Measurements from ENCODE around the gene PRCP. TPM values are rescaled to one million over a fixed set of nuclear protein-coding genes. Genes with fewer than 3 reads are reported as not detected.

PRCP gene
- total RNA-seq, 2 experiments from 2014 or later = 24.5 to 30.1 TPM

GRCh38 chr11:82903843-82904586, 3.8 kb upstream of the PRCP start:
- H3K36me3 Mint-ChIP-seq (ENCODE audit: low read depth) = no peaks in the 10 kb centered on the region
- no peak overlapping the region for H3K27ac Mint-ChIP-seq
- no peaks in the 10 kb centered on the region for H3K9me3 Mint-ChIP-seq
- ChIA-PET CTCF (interaction anchor here (0.9 to 7.5 kb wide), 4 partner anchors 23 to 345 kb away, joined by 4 to 71 read pairs (median 4); no protein-coding TSS in a partner anchor), POLR2A (interaction anchor here (1.0 kb wide), 1 partner anchor 168 kb away, joined by 3 read pairs; the partner anchor contains the start of gene RAB30)
- no peak for DNase-seq
- no peak overlapping the region for H3K4me3 Mint-ChIP-seq
- H3K27me3 Mint-ChIP-seq = no peaks in the 10 kb centered on the region
- H3K4me1 Mint-ChIP-seq = peaks cover 56% of the 10 kb centered on the region

- Mint-ChIP-seq H3K27ac (no peak overlapping the region), H3K4me3 (peak overlapping the region; percentile 97), H3K36me3 (ENCODE audit: low read depth) (no peaks in the 10 kb centered on the region), H3K27me3 (no peaks in the 10 kb centered on the region), H3K4me1 (peaks cover 53% of the 10 kb centered on the region), H3K9me3 (no peaks in the 10 kb centered on the region)
- POLR2A ChIA-PET = interaction anchor here (1.0 to 4.0 kb wide), 3 partner anchors 255 to 383 kb away, joined by 3 to 124 read pairs (median 4); partner anchors contain the start of genes ANKRD42, CCDC90B and PCF11
- CTCF ChIA-PET = interaction anchor here (0.9 to 7.5 kb wide), 4 partner anchors 35 to 265 kb away, joined by 4 to 71 read pairs (median 10); partner anchors contain the start of gene RAB30
- no peak for DNase-seq
These were observed 2.6 kb upstream of the PRCP start for GRCh38 chr11:82902880-82903279.

GRCh38 chr11:82901922-82902485, 1.8 kb upstream of the PRCP start:
- Mint-ChIP-seq H3K4me1 (peaks cover 50% of the 10 kb centered on the region), H3K36me3 (ENCODE audit: low read depth) (no peaks in the 10 kb centered on the region), H3K27me3 (no peaks in the 10 kb centered on the region), H3K27ac (peak overlapping the region; percentile 100), H3K4me3 (peak overlapping the region; percentile 97), H3K9me3 (no peaks in the 10 kb centered on the region)
- POLR2A ChIA-PET = interaction anchor here (0.7 to 4.0 kb wide), 28 partner anchors 8 to 391 kb away, joined by 3 to 124 read pairs (median 7); partner anchors contain the start of genes ANKRD42, CCDC90B, PCF11 and RAB30
- CTCF ChIA-PET = interaction anchor here (0.5 to 7.5 kb wide), 19 partner anchors 8 to 384 kb away, joined by 3 to 71 read pairs (median 4); partner anchors contain the start of genes CCDC90B, PCF11 and RAB30
- DNase-seq = no peak

- H3K4me1 Mint-ChIP-seq = peaks cover 45% of the 10 kb centered on the region
- POLR2A ChIA-PET = interaction anchor here (0.7 to 4.0 kb wide), 30 partner anchors 8 to 391 kb away, joined by 3 to 124 read pairs (median 6); partner anchors contain the start of genes ANKRD42, CCDC90B, PCF11 and RAB30
- H3K9me3 Mint-ChIP-seq = no peaks in the 10 kb centered on the region
- peak; percentile 96 for DNase-seq
- H3K36me3 Mint-ChIP-seq (ENCODE audit: low read depth) = no peaks in the 10 kb centered on the region
- H3K27me3 Mint-ChIP-seq = no peaks in the 10 kb centered on the region
- peak within 1 kb of the TSS; percentile 97 for H3K4me3 Mint-ChIP-seq
- CTCF ChIA-PET = interaction anchor here (0.6 to 7.5 kb wide), 21 partner anchors 10 to 391 kb away, joined by 3 to 71 read pairs (median 4); partner anchors contain the start of genes CCDC90B, PCF11 and RAB30
- H3K27ac Mint-ChIP-seq = peak within 1 kb of the TSS; percentile 100
These were observed 1.1 kb upstream of the PRCP start, which contains the start of gene DDIAS for GRCh38 chr11:82901165-82901921. DDIAS (plus strand) TSS chr11:82901736; CDS start chr11:82914739, 13,003 bp downstream.

- H3K4me1 Mint-ChIP-seq = peaks cover 46% of the 10 kb centered on the region
- no peaks in the 10 kb centered on the region for H3K27me3 Mint-ChIP-seq
- peaks cover 3% of the 10 kb centered on the region for H3K36me3 Mint-ChIP-seq (ENCODE audit: low read depth)
- CTCF ChIA-PET = interaction anchor here (0.9 to 7.5 kb wide), 7 partner anchors 32 to 393 kb away, joined by 3 to 71 read pairs (median 13); partner anchors contain the start of genes PCF11 and RAB30
- H3K9me3 Mint-ChIP-seq = no peaks in the 10 kb centered on the region
- H3K4me3 Mint-ChIP-seq = peak overlapping the region; percentile 97
- no peak for DNase-seq
- POLR2A ChIA-PET = interaction anchor here (0.6 to 4.0 kb wide), 16 partner anchors 15 to 393 kb away, joined by 3 to 124 read pairs (median 9); partner anchors contain the start of genes CCDC90B, PCF11 and RAB30
- peak overlapping the region; percentile 100 for H3K27ac Mint-ChIP-seq
These were observed 313 bp downstream of the PRCP start for GRCh38 chr11:82899957-82900276.

GRCh38 chr11:82899186-82899820, 927 bp downstream of the PRCP start:
- Mint-ChIP-seq H3K27ac (peak overlapping the region; percentile 100), H3K27me3 (no peaks in the 10 kb centered on the region), H3K4me3 (peak overlapping the region; percentile 97), H3K36me3 (ENCODE audit: low read depth) (peaks cover 3% of the 10 kb centered on the region), H3K4me1 (peaks cover 46% of the 10 kb centered on the region), H3K9me3 (no peaks in the 10 kb centered on the region)
- ChIA-PET POLR2A (interaction anchor here (1.1 to 4.0 kb wide), 7 partner anchors 22 to 351 kb away, joined by 3 to 124 read pairs (median 14); partner anchors contain the start of gene PCF11), CTCF (interaction anchor here (7.5 kb wide), 1 partner anchor 31 kb away, joined by 71 read pairs; no protein-coding TSS in a partner anchor)
- no peak for DNase-seq

GRCh38 chr11:82898241-82898640, 2.0 kb downstream of the PRCP start:
- no peaks in the 10 kb centered on the region for H3K27me3 Mint-ChIP-seq
- no peak for DNase-seq
- H3K9me3 Mint-ChIP-seq = no peaks in the 10 kb centered on the region
- POLR2A ChIA-PET = no interaction called here
- peaks cover 37% of the 10 kb centered on the region for H3K4me1 Mint-ChIP-seq
- H3K27ac Mint-ChIP-seq = no peak overlapping the region
- CTCF ChIA-PET = no interaction called here
- H3K36me3 Mint-ChIP-seq (ENCODE audit: low read depth) = peaks cover 3% of the 10 kb centered on the region
- H3K4me3 Mint-ChIP-seq = no peak overlapping the region

GRCh38 chr11:82896183-82896582, 4.0 kb downstream of the PRCP start:
- H3K9me3 Mint-ChIP-seq = no peaks in the 10 kb centered on the region
- ChIA-PET CTCF (interaction anchor here (0.7 to 1.8 kb wide), 3 partner anchors 29 to 553 kb away, joined by 3 to 7 read pairs (median 5); no protein-coding TSS in a partner anchor), POLR2A (interaction anchor here (0.7 kb wide), 1 partner anchor 10 kb away, joined by 3 read pairs; no protein-coding TSS in a partner anchor)
- peaks cover 22% of the 10 kb centered on the region for H3K4me1 Mint-ChIP-seq
- no peaks in the 10 kb centered on the region for H3K27me3 Mint-ChIP-seq
- DNase-seq = no peak
- peaks cover 3% of the 10 kb centered on the region for H3K36me3 Mint-ChIP-seq (ENCODE audit: low read depth)
- no peak overlapping the region for H3K4me3 Mint-ChIP-seq
- no peak overlapping the region for H3K27ac Mint-ChIP-seq

GRCh38 chr11:82895437-82896091, 4.7 kb downstream of the PRCP start:
- H3K27ac Mint-ChIP-seq = no peak overlapping the region
- peaks cover 3% of the 10 kb centered on the region for H3K36me3 Mint-ChIP-seq (ENCODE audit: low read depth)
- ChIA-PET POLR2A (interaction anchor here (0.7 kb wide), 1 partner anchor 10 kb away, joined by 3 read pairs; no protein-coding TSS in a partner anchor), CTCF (interaction anchor here (1.1 to 1.8 kb wide), 2 partner anchors 28 to 120 kb away, joined by 3 to 7 read pairs; no protein-coding TSS in a partner anchor)
- H3K9me3 Mint-ChIP-seq = no peaks in the 10 kb centered on the region
- no peak overlapping the region for H3K4me3 Mint-ChIP-seq
- H3K27me3 Mint-ChIP-seq = no peaks in the 10 kb centered on the region
- H3K4me1 Mint-ChIP-seq = peaks cover 21% of the 10 kb centered on the region
- DNase-seq = no peak

GRCh38 chr11:82892611-82893169, 7.5 kb downstream of the PRCP start:
- Mint-ChIP-seq H3K27me3 (no peaks in the 10 kb centered on the region), H3K36me3 (ENCODE audit: low read depth) (peaks cover 3% of the 10 kb centered on the region), H3K4me3 (no peak overlapping the region), H3K4me1 (peaks cover 5% of the 10 kb centered on the region), H3K27ac (no peak overlapping the region), H3K9me3 (no peaks in the 10 kb centered on the region)
- CTCF ChIA-PET = interaction anchor here (1.0 to 1.3 kb wide), 2 partner anchors 25 to 183 kb away, joined by 3 to 4 read pairs; no protein-coding TSS in a partner anchor
- POLR2A ChIA-PET = interaction anchor here (1.0 kb wide), 1 partner anchor 9 kb away, joined by 3 read pairs; the partner anchor contains the start of gene DDIAS
- DNase-seq = no peak

- no peak for DNase-seq
- Mint-ChIP-seq H3K4me1 (peaks cover 3% of the 10 kb centered on the region), H3K9me3 (no peaks in the 10 kb centered on the region), H3K36me3 (ENCODE audit: low read depth) (peaks cover under 1% of the 10 kb centered on the region), H3K4me3 (no peak overlapping the region), H3K27ac (no peak overlapping the region), H3K27me3 (no peaks in the 10 kb centered on the region)
- ChIA-PET CTCF (no interaction called here), POLR2A (no interaction called here)
These were observed 9.3 kb downstream of the PRCP start for GRCh38 chr11:82890936-82891335.
